GM10248 (cell line): ENCODE measurements around the gene PTPN13.
"Not testable (repeated sequence)": the region's sequence is repeated elsewhere in the genome, so short reads cannot be mapped to it uniquely, and the experiment has no call there.

Source experiments
- CTCF ChIA-PET: fragments of 300-600 bp; sonication (Branson Sonifier 250); formaldehyde crosslinking; extraction: SDS; loops from one replicate; lab custom pipeline; 2021; ENCODE audit warnings: antibody characterized with exemption; lab: Yijun Ruan, JAX
- POLR2A ChIA-PET: fragments of 350-650 bp; sonication (Branson Sonifier 250); formaldehyde crosslinking; extraction: SDS; loops from one replicate; lab custom pipeline; 2020; ENCODE audit warnings: antibody characterized with exemption; lab: Yijun Ruan, JAX
- DNase-seq: peaks from one replicate; pipeline ENCODE4 v3.0.0; 2012; ENCODE audit errors: extremely low spot score
- CTCF ChIP-seq: IDR thresholded peaks from 2 replicates; pipeline ENCODE4 v1.5.1; 2012; ENCODE audit warnings: mild to moderate bottlenecking, low read depth; ENCODE audit errors: extremely low read depth, missing control alignments, control extremely low read depth

Gene PTPN13

DNA sequence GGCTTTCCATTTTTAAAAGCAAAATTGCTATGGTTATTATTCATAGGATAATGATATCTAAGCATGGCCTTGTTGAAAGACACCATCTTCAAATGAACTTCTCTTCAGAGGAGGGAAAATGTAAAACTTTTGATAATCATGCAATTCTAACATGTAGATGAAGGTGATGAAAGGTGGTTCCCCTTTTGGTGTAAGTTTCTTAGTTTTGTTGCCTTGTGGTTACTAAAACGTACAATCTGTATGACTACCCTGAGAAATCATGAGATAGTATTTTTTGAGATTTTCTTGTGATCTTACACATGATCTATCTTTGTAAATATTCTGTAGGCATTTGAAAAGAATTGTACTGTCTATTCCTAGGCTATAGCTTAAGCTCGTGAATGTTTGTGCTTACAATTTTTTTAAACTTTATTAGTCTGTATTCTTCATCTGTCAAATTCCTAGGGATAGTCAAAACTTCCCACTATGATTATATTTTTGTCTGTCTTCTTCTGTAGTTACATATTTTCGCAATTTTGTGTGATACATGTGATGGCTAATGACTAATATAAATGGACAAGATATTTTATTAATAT lies 47.5 kb downstream of the PTPN13 start:
- TF ChIP-seq CTCF: no peak
- no peak for DNase-seq
- CTCF ChIA-PET: interaction anchor here (1.1 to 1.3 kb wide), 2 partner anchors 11 to 34 kb away, joined by 3 read pairs; no protein-coding TSS in a partner anchor
- POLR2A ChIA-PET: no interaction called here

- no peak for TF ChIP-seq CTCF
- CTCF ChIA-PET: interaction anchor here (1.3 kb wide), 1 partner anchor 11 kb away, joined by 3 read pairs; no protein-coding TSS in a partner anchor
- DNase-seq: no peak
- POLR2A ChIA-PET: no interaction called here
Measured at GRCh38 chr4:86644892-86645291, 50.8 kb downstream of the PTPN13 start.

DNA sequence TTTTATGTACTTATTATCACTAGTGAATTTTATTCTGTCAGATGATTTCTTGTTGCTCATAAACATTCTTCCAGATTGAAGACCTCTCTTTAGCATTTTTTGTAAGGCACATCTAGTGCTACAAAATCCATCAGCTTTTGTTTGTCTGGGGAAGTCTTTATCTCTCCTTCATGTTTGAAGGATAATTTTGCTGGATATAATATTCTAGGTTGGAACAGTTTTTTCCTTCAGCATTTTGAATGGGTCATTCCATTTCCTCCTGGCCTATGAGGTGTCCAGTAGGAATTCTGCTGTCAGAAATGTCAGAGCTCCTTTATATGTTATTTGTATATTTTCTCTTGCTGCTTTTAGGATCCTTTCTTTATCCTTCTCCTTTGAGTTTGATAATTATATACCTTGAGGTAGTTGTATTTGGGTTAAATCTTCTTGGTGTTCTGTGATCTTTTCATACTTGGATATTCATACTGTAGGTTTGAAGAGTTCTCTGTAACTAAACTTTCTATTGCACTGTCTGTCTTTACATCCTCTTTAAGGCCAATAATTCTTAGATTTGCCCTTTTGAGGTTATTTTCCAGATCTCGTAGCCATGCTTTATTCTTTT lies 58.3 kb downstream of the PTPN13 start:
- POLR2A ChIA-PET: no interaction called here
- CTCF ChIA-PET: interaction anchor here (0.7 to 1.2 kb wide), 2 partner anchors 10 to 154 kb away, joined by 3 read pairs; no protein-coding TSS in a partner anchor
- TF ChIP-seq CTCF: no peak
- no peak for DNase-seq

DNA sequence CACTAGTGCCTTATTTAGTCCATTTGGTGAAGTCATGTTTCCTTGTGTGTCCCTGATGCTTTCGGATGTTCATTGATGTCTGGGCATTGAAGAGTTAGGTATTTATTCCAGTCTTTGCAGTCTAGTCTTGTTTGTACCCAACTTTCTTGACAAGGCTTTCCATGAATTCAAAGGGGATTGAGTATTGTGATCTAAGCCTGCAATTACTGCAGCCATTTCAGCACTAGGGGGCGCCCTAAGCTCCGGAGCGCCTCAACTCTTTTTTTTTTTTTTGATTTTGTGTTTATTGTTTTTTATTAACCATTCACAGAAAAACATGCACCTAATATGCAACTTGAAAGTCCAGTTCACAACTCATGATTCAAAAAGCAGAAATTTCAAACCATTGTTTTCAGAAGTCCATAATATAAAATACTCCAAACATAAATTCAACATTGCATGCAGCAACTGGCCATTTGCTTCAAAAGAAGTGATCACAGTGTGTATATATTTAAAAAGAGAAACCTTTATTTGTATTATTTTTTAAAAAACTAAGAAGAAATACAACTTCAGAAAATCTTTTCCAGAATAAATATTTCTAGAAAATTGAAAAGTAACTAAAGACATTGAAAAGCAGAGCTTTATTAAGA lies 59.2 kb downstream of the PTPN13 start:
- ChIA-PET CTCF (no interaction called here), POLR2A (no interaction called here)
- no peak for DNase-seq
- TF ChIP-seq CTCF: no peak

- POLR2A ChIA-PET, DNase-seq, CTCF ChIA-PET: not testable (repeated sequence)
Measured at GRCh38 chr4:86656781-86657180, 62.7 kb downstream of the PTPN13 start.

DNA sequence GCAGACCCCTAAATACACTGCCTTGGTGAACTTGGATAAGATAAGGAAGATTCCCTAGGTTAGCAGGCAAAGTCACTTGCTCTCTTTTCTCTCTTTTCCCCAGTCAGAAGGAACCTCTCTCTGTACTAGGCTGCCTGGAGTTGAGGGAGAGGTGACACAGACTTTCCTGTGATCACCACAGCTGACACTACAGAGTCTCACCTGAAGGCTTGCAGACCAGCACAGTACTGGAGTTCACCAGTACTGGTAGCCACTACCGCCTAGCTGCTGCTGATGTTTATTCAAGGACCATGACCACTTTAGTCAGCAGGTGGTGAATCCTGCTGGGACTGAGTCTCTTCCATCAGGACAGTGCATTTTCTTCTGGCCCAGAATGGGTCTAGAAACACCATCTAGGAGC lies 63.3 kb downstream of the PTPN13 start:
- ChIA-PET CTCF (interaction anchor here (1.4 to 1.5 kb wide), 2 partner anchors 24 to 29 kb away, joined by 3 to 5 read pairs; no protein-coding TSS in a partner anchor), POLR2A (no interaction called here)
- DNase-seq: no peak

More for the DNA sequence above, 63.3 kb downstream of the PTPN13 start:
- no peak for TF ChIP-seq CTCF
